NK-92 (cell line): ENCODE data around the gene TRABD2A.

Experiments
- DNase-seq: peaks from one replicate; lab custom pipeline; 2025; ENCODE audit not compliant: unreplicated experiment; lab: John Stamatoyannopoulos, UW

Gene TRABD2A

GRCh38 chr2:84905181-84906107 is 24.6 kb upstream of the TRABD2A start, which contains the start of gene TMSB10:
Gene TMSB10, plus strand, starts transcription at chr2:84905656.
- peak; percentile 21 for DNase-seq

DNA sequence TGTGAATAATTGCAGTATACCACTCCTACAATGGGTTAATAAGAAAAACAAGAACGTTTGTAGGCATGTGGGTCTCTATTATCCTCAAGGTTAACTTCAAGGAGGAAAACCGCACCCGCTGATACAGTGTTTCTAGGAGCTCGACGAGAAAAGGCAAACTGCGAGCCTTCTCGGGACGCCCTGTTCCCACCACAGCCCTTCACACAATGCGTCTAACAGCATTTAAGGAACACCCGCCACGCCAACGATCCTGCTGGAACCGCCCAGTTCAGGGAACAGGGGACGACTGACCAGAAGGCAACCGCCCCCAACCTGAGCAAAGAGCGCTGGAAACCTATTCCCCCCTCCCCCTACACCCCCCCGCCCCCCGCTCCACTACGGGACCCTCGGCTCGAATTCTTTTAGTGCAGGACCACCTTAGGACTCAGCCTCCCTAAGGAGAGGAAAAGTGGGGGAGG is 23.9 kb upstream of the TRABD2A start:
- no peak for DNase-seq

GRCh38 chr2:84904151-84904550 is 23.3 kb upstream of the TRABD2A start:
- no peak for DNase-seq

DNA sequence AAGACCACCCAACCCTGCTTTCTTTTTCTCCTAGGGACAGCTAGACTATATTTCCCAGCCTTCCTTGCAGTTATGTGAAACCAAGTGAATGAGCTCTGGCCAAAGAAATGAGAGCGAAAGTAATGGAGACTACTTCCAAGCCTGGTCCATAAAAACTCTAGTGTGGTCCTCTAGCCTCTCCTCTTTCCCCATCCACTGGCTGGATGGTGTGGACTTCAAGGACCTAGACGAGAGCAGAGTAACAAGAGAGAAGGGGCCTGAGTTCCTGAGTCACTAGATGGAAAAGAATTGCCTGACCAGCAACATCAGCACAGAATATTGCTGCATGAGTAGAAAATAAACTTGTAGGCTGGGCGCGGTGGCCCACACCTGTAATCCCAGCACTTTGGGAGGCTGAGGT is 21.6 kb upstream of the TRABD2A start:
- DNase-seq, result no peak

GRCh38 chr2:84901593-84902120 is 20.8 kb upstream of the TRABD2A start:
- DNase-seq, result no peak

DNA sequence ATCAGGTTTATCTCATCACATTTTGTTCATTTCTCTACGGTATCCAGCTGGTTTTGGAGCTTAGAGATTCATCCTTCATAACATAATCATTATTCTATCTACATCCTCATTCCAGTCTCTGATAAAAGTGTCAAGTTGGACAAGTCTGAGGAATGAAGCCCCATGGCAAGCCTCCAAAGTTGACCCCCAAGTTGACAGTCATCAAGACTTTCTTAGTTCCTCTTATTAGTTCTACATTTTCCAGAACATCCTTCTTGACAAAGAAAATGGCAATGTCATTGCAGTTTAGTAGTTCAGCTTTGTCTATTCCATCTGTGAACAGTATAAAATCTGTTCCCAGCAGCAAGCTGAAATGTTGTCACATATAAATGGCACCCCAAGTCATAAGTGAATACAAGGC is 20.1 kb upstream of the TRABD2A start:
- no peak for DNase-seq

- DNase-seq, result no peak
These were observed 18.7 kb upstream of the TRABD2A start for GRCh38 chr2:84899304-84900204.

- no peak for DNase-seq
These were observed 16.9 kb upstream of the TRABD2A start for GRCh38 chr2:84897773-84898172.

- no peak for DNase-seq
These were observed 15.7 kb upstream of the TRABD2A start for GRCh38 chr2:84896567-84896966.

DNA sequence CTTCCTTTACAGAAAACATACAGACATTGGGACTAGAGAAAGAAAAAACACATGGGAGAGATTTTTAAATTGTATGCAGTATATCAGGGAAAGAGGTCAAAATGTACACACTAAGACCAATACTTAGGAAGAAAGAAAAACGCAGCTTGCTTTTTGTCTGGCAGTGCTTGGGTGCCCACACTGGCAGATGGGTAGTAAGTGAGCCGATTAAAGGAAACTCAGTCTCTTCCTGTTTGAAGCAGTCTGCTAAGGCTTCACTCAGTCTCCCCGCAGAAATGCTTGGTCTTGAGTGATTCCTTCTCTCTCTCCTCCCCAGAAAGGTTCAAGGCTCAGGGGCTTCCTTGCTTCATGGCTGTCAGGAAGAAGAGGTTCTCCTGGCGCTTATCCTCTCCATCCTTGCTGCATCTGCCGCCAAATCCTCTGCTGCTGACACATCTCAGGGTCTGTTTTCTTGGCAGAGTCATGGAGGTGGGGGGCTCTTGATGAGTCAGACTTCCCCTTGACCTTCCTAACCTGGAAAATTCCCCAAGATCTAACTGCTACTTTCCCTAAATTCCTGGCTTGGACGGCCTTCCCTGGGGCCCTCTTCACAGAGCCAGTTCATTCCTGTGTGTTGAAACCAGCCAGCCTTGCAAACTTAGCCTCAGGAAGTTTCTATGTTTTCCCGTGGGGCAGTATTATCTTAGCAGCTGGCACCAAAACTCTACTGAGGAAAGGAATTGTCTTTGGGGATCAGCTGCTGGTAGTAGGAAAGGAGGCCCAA is 14.1 kb upstream of the TRABD2A start:
- DNase-seq, result no peak

- no peak for DNase-seq
These were observed 13.3 kb upstream of the TRABD2A start for GRCh38 chr2:84894131-84894586.

- no peak for DNase-seq
These were observed 10.6 kb upstream of the TRABD2A start for GRCh38 chr2:84891355-84892010.

GRCh38 chr2:84889332-84889731 is 8.4 kb upstream of the TRABD2A start:
- DNase-seq, result no peak

- no peak for DNase-seq
These were observed 7.8 kb upstream of the TRABD2A start for GRCh38 chr2:84888401-84889276.

- no peak for DNase-seq
These were observed 5.9 kb upstream of the TRABD2A start for GRCh38 chr2:84886791-84887190.

GRCh38 chr2:84885111-84885510 is 4.2 kb upstream of the TRABD2A start:
- no peak for DNase-seq

- DNase-seq, result no peak
These were observed 3.6 kb upstream of the TRABD2A start for GRCh38 chr2:84884449-84884848.

- DNase-seq, result no peak
These were observed 2.1 kb upstream of the TRABD2A start for GRCh38 chr2:84882775-84883550.
